OCI-M2 (cell line): ENCODE data around the gene IFITM1.
"Not testable (repeated sequence)": the region's sequence is repeated elsewhere in the genome, so short reads cannot be mapped to it uniquely, and the experiment has no call there.

Experiments used
- DNase-seq: peaks from one replicate; lab custom pipeline; 2025; ENCODE audit not compliant: unreplicated experiment; lab: John Stamatoyannopoulos, UW

The IFITM1 gene

DNA sequence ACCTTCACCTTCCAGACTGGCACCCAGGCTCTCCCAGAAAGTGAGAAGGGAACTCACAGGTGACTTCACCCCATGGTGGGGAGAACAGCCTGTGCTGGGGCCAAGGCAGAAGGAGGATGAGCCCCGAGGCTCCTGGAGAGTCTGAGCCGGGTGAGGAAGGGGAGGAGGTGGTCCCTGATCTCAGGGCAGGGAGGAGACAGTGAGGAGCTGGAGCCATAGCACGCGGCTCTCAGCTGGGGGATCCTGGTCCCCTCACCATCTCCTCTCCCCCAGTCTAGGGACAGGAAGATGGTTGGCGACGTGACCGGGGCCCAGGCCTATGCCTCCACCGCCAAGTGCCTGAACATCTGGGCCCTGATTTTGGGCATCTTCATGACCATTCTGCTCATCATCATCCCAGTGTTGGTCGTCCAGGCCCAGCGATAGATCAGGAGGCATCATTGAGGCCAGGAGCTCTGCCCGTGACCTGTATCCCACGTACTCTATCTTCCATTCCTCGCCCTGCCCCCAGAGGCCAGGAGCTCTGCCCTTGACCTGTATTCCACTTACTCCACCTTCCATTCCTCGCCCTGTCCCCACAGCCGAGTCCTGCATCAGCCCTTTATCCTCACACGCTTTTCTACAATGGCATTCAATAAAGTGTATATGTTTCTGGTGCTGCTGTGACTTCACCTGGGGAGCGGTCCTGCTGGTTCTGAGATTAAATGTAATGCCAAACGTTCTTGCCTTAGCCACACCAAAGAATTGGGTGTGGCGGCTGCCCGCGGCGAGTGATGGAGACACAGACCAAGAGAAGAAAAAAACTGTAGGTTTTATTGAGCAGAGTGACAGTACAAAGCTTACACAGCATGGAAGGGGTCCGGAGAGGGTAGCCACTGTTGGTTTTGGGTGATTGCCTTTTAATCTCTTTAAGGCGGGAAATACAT is 4.8 kb upstream of the IFITM1 start:
- DNase-seq: not testable (repeated sequence)

DNA sequence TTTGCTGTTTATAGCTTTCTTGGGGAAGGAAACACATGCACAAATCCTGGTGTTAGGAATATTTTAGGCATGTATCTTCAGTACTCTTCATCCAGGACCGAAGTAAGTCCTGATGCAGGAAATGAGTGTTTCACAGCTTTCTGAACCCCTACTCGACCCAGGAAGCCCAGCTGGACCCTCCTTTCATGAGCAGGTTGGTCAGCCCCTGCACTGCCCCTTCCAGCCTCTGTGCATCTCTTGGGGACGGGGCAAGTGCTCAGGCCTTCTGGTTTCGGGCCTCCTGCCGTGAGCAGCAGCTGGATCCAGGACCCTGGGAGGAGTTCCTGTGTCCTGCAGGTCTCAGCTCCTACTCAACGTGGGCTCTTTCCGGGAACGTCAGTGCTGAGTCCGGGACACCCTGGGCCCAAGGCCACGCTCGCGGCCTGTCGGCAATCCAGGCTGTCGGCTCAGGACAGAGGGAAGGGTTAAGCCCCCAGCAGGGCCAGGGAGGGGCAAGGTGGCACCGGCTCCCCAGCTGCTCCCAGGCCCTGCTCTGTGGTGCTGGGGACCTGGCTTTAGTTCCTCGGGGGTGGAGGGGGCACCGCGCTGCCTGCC is 3.8 kb upstream of the IFITM1 start:
- DNase-seq: not testable (repeated sequence)

DNA sequence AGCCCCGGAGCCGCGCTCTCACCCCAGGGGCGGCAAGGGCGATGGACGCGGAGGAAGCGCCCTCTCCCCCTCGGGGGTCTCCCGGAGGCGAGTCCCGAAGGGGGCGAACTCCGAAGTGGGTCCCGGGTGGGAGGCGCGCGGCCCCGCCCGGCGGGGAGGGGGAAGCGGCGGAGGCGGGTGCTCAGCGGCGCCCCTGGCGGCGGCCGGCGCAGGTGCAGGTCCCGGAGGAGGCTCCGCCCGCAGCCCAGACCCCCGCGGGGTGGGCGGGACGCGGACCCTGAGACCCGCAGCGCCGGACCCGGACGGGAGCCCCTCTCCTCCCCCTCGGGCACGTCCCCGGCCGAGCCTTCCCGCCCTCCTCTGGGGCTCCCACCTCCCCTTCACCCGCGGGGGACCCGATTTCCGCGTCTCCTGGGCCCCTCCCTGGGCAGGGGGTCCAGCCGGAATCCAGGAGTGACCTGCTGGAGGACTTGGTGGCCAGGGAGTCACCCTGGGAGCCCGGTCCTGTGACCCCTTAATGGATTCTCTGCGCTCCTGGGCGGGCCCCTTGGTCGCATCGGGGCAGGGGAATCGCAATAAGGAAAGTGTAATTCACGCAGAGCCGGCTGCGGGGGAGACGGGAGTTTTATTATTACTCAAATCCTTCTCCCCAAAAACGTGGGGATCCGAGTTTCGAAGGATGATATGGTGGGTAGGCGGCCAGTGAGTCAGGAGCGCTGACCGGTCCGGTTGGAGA is 2.7 kb upstream of the IFITM1 start:
- DNase-seq: not testable (repeated sequence)

DNA sequence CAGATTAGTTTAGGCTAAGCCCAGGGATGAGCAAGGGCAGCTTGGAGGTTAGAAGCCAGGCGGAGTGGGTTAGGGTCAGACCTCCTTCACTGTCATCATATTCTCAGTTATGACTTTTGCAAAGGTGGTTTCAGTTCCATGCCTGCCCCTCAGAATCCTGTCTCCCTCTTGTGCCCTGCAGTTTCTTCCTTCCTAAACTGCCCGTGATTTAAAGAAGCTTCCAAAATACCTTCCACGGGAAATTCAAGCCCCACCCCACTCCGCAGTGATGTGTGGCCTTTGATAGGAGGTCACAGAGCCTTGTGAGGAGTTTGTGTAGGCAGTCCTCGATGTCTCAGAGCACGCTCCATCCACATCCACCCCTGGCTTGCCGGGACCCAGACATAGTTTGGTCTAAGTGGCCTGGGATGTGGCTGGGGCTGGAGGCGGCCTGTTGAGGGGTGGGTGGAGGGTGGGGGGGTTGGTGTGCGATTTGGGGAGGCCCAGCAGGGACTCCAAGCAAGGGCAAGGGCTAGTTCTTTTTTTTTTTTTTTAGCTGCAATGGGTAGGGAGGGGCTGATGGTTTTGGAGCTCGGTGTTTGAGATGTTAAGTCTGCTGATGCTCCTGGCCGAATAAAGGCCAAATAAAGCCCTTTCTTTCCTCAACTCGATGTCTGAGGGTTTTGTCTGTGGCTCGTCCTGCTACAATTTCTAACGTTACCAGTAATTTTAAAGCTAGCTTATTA is 1.6 kb upstream of the IFITM1 start:
- DNase-seq: no peak

- DNase-seq: no peak
Measured at GRCh38 chr11:313304-313786, 495 bp upstream of the IFITM1 start.

- DNase-seq: not testable (repeated sequence)
Measured at GRCh38 chr11:314554-314875, 675 bp downstream of the IFITM1 start.

DNA sequence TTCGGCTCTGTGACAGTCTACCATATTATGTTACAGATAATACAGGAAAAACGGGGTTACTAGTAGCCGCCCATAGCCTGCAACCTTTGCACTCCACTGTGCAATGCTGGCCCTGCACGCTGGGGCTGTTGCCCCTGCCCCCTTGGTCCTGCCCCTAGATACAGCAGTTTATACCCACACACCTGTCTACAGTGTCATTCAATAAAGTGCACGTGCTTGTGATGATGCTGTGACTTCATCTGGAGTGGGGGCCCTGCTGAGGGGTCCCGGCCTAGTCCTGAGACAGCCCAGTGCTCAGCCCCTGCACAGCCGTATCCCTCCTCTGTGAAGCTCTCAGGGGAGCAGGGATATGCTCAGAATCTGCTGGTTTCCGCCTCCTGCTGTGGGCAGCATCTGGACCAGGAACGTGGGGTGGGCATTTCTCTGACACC is 1.2 kb downstream of the IFITM1 start:
- no peak for DNase-seq

DNA sequence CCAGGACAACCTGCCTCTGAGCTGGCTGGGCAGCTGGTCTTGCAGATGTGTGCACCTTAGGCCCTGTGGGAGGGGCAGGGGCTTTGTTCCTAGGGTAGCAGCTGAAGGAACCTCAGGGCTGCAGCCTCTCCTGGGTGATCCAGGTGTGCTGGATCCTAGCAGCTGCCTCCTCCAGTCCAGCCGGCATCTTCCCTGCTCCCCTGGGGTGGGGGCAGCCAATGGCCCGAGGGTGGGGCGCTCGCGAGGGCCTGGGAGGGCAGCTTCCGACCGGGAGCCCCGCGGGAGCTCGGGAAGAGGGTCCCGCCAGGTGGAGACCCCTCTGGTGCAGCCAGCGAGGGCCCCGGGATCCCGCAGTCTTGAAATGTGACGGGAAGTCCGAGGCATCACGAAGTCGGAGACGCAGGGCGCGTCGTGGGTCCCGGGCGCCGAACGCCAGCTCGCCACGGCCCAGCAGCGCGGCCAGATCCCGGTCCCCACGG is 1.7 kb downstream of the IFITM1 start:
- DNase-seq: no peak

- no peak for DNase-seq
Measured at GRCh38 chr11:316031-316701, 2.3 kb downstream of the IFITM1 start.

DNA sequence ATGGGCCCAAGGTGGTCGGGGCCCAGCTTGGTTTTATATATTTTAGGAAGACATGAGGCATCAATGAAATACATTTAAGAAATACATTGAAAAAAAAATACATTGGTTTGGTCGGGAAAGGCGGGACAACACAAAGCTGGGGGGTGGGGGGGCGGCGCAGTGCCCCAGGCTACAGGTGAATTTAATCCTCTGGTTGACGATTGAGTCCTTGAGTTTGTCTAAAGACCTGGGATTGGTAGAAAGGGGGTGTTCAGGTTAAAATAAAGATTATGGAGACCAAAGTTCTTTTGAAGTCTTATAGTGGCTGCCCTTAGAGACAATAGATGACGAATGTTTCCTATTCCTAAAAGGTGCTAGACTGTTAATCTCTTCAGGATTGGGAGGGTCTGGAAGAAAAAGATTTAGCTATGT is 3.1 kb downstream of the IFITM1 start:
- no peak for DNase-seq

GRCh38 chr11:317668-318404 is 4.0 kb downstream of the IFITM1 start:
- not testable (repeated sequence) for DNase-seq

DNA sequence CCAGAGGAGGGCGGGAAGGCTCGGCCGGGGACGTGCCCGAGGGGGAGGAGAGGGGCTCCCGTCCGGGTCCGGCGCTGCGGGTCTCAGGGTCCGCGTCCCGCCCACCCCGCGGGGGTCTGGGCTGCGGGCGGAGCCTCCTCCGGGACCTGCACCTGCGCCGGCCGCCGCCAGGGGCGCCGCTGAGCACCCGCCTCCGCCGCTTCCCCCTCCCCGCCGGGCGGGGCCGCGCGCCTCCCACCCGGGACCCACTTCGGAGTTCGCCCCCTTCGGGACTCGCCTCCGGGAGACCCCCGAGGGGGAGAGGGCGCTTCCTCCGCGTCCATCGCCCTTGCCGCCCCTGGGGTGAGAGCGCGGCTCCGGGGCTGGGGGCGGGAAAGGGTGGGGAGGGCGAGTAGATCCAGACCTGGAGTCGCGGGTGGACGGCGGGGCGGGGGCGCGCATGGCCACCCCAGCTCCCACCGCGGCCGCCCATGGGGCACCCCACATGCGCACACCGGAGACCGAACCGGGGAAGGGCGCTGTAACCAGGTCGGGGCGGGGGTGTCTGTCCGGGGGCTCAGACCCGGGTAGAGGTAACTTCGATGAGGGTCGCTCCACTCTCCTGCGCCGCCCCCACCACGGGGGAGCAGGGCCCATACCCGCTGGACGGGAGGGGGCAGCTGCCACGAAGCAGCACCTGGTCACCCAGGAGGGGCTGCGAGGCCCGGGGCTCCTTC is 4.7 kb downstream of the IFITM1 start:
- DNase-seq: not testable (repeated sequence)

- DNase-seq: not testable (repeated sequence)
Measured at GRCh38 chr11:319121-319887, 5.5 kb downstream of the IFITM1 start.

DNA sequence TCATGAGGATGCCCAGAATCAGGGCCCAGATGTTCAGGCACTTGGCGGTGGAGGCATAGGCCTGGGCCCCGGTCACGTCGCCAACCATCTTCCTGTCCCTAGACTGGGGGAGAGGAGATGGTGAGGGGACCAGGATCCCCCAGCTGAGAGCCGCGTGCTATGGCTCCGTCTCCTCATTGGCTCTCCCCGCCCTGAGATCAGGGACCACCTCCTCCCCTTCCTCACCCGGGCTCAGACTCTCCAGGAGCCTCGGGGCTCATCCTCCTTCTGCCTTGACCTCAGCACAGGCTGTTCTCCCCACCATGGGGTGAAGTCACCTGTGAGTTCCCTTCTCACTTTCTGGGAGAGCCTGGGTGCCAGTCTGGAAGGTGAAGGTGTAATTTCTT is 6.0 kb downstream of the IFITM1 start:
- not testable (repeated sequence) for DNase-seq

GRCh38 chr11:324156-324555 is 10.3 kb downstream of the IFITM1 start:
- no peak for DNase-seq

DNA sequence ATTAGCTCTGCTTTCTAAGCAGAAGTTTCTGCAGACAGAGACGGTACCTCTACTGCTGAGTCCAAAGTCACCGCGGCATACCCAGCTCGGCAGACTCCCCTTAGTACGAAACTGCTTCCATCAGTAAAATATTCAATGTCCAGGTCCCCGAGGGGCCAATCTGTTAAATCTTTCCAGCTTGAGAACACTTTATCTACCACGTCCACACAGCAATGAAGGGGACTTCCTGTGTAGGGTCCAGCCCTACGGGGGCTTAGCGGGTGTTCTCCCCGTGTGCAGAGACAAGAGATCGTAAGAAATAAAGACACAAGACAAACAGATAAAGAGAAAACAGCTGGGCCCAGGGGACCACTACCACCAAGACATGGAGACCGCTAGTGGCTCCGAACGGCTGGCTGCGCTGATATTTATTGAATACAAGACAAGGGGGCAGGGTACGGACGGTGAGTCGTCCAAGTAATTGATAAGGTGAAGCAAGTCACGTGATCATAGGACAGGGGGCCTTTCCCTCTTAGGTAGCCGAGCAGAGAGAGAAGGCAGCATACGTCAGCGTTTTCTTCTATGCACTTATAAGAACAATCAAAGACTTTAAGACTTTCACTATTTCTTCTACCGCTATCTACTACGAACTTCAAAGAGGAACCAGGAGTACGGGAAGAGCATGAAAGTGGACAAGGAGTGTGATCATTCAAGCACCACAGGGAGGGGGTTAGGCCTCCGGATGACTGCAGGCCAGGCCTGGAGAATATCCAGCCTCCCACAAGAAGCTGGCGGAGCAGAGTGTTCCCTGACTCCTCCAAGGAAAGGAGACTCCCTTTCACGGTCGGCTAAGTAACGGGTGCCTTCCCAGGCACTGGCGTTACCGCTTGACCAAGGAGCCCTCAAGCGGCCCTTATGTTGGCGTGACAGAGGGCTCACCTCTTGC is 11.0 kb downstream of the IFITM1 start:
- DNase-seq: peak; percentile 64
